ENCODE data around the gene COMMD10.
"Not testable (repeated sequence)": the region's sequence is repeated elsewhere in the genome, so short reads cannot be mapped to it uniquely, and the experiment has no call there.

COMMD10 gene

GRCh38 chr5:116091416-116091815, 6.6 kb downstream of the COMMD10 start:
- DNase-seq (ENCODE audit: low read depth in 1 of 2, low spot score in 1 of 2) = no peak

GRCh38 chr5:116097301-116097700, 12.5 kb downstream of the COMMD10 start:
- no peak for DNase-seq (ENCODE audit: low read depth in 1 of 2, low spot score in 1 of 2)

- DNase-seq (ENCODE audit: low read depth in 1 of 2, low spot score in 1 of 2) = no peak
These were observed 14.2 kb downstream of the COMMD10 start for GRCh38 chr5:116098998-116099397.

- not testable (repeated sequence) for DNase-seq (ENCODE audit: low read depth in 1 of 2, low spot score in 1 of 2)
These were observed 20.1 kb downstream of the COMMD10 start for GRCh38 chr5:116104941-116105340.

- no peak for DNase-seq (ENCODE audit: low read depth in 1 of 2, low spot score in 1 of 2)
These were observed 30.3 kb downstream of the COMMD10 start for GRCh38 chr5:116115163-116115562.

GRCh38 chr5:116130471-116130870, 45.6 kb downstream of the COMMD10 start:
- DNase-seq (ENCODE audit: low read depth in 1 of 2, low spot score in 1 of 2) = no peak

- no peak for DNase-seq (ENCODE audit: low read depth in 1 of 2, low spot score in 1 of 2)
These were observed 46.2 kb downstream of the COMMD10 start for GRCh38 chr5:116130976-116131375.

GRCh38 chr5:116133281-116133680, 48.5 kb downstream of the COMMD10 start:
- no peak for DNase-seq (ENCODE audit: low read depth in 1 of 2, low spot score in 1 of 2)

- DNase-seq (ENCODE audit: low read depth in 1 of 2, low spot score in 1 of 2) = no peak
These were observed 50.5 kb downstream of the COMMD10 start for GRCh38 chr5:116135344-116135743.

- no peak for DNase-seq (ENCODE audit: low read depth in 1 of 2, low spot score in 1 of 2)
These were observed 52.9 kb downstream of the COMMD10 start for GRCh38 chr5:116137544-116138378.

- no peak for DNase-seq (ENCODE audit: low read depth in 1 of 2, low spot score in 1 of 2)
These were observed 57.7 kb downstream of the COMMD10 start for GRCh38 chr5:116142495-116142894.

- DNase-seq (ENCODE audit: low read depth in 1 of 2, low spot score in 1 of 2) = no peak
These were observed 59.3 kb downstream of the COMMD10 start for GRCh38 chr5:116144103-116144502.

- DNase-seq (ENCODE audit: low read depth in 1 of 2, low spot score in 1 of 2) = no peak
These were observed 60.2 kb downstream of the COMMD10 start for GRCh38 chr5:116144991-116145390.

GRCh38 chr5:116145416-116145815, 60.6 kb downstream of the COMMD10 start:
- DNase-seq (ENCODE audit: low read depth in 1 of 2, low spot score in 1 of 2) = no peak

- DNase-seq (ENCODE audit: low read depth in 1 of 2, low spot score in 1 of 2) = no peak
These were observed 67.3 kb downstream of the COMMD10 start for GRCh38 chr5:116152169-116152568.

GRCh38 chr5:116153687-116154174, 68.9 kb downstream of the COMMD10 start:
- no peak for DNase-seq (ENCODE audit: low read depth in 1 of 2, low spot score in 1 of 2)

- no peak for DNase-seq (ENCODE audit: low read depth in 1 of 2, low spot score in 1 of 2)
These were observed 69.4 kb downstream of the COMMD10 start for GRCh38 chr5:116154252-116154651.

- no peak for DNase-seq (ENCODE audit: low read depth in 1 of 2, low spot score in 1 of 2)
These were observed 70.1 kb downstream of the COMMD10 start for GRCh38 chr5:116154931-116155330.

- DNase-seq (ENCODE audit: low read depth in 1 of 2, low spot score in 1 of 2) = no peak
These were observed 73.1 kb downstream of the COMMD10 start for GRCh38 chr5:116157902-116158301.

- DNase-seq (ENCODE audit: low read depth in 1 of 2, low spot score in 1 of 2) = no peak
These were observed 74.2 kb downstream of the COMMD10 start for GRCh38 chr5:116159006-116159405.

GRCh38 chr5:116174111-116174510, 89.3 kb downstream of the COMMD10 start:
- no peak for DNase-seq (ENCODE audit: low read depth in 1 of 2, low spot score in 1 of 2)

GRCh38 chr5:116176121-116176520, 91.3 kb downstream of the COMMD10 start:
- DNase-seq (ENCODE audit: low read depth in 1 of 2, low spot score in 1 of 2) = no peak

GRCh38 chr5:116178925-116179324, 94.1 kb downstream of the COMMD10 start:
- DNase-seq (ENCODE audit: low read depth in 1 of 2, low spot score in 1 of 2) = no peak

All from stimulated activated CD4-positive, alpha-beta T cell treated with anti-CD3 and anti-CD28 coated beads, Interleukin-15, amount 100 ng/mL, for 1 hour (primary cell).